ENCODE measurements around the gene NHLRC4. TPM values are rescaled to one million over a fixed set of nuclear protein-coding genes. Genes with fewer than 3 reads are reported as not detected.

Gene NHLRC4
- total and polyA plus RNA-seq, 2 of the 8 experiments (the other 6 are each of a cell fraction or from before 2014, with no cell fraction given): 0.60 to 0.76 TPM

- FAIRE-seq (no peak), DNase-seq (ENCODE audit: low read depth in 1 of 2, low spot score in 2 of 2) (peak in 1 of 2 experiments; percentile 51)
- peaks cover 2 to 16% of the 10 kb centered on the region in 2 experiments for H4K20me1 ChIP-seq (replicated peaks in 1 of 2; ENCODE audit: control insufficient read depth in 1 of 2, insufficient read depth in 2 of 2, low read length in 2 of 2)
- peaks cover 2% of the 10 kb centered on the region; the same call in 1 of the 2 replicates for H3K23me2 ChIP-seq (ENCODE audit: low read depth, low read length)
- peak in 1 of 3 experiments; percentile 15; a peak in 1 of 4 replicates for TF ChIP-seq CTCF (IDR thresholded peaks at IDR 0.05; ENCODE audit: control extremely low read depth in 1 of 3, insufficient read depth in 1 of 3, low read depth in 1 of 3, low read length in 3 of 3)
- no peak for TF ChIP-seq JUND (IDR thresholded peaks at IDR 0.05; ENCODE audit: low read length)
- TF ChIP-seq SIX5 (IDR thresholded peaks at IDR 0.05; ENCODE audit: low read depth, low read length): no peak
- H3K27me3 ChIP-seq (replicated peaks in 1 of 4; ENCODE audit: control insufficient read depth in 3 of 4, extremely low read depth in 1 of 4, insufficient read depth in 3 of 4, low read length in 3 of 4): peaks cover 0 to 23% (median 16%) of the 10 kb centered on the region in 4 experiments; a peak in 5 of 7 replicates
- ChIA-PET POLR2A (ENCODE audit: partially characterized antibody) (interaction anchor here (0.7 to 7.9 kb wide), 11 partner anchors 15 to 212 kb away, joined by 3 to 58 read pairs (median 4); partner anchors contain the start of genes METTL26, MRPL28, NHLRC4 and PIGQ), CTCF (ENCODE audit: partially characterized antibody) (interaction anchor here (0.6 to 5.4 kb wide), 28 partner anchors 11 to 231 kb away, joined by 3 to 35 read pairs (median 5); partner anchors contain the start of genes NHLRC4, RHBDL1 and WDR90)
- no peak overlapping the region for H2BK15ac ChIP-seq (ENCODE audit: low read length)
- H4K91ac ChIP-seq (replicated peaks; ENCODE audit: insufficient read length, low read length): no peak overlapping the region
- H2BK20ac ChIP-seq (ENCODE audit: low read length): no peak overlapping the region
- no peak overlapping the region for H3K4me2 ChIP-seq (ENCODE audit: insufficient read depth in 1 of 2, low read depth in 2 of 2, low read length in 2 of 2)
- H3K56ac ChIP-seq (replicated peaks; ENCODE audit: insufficient read length, low read depth, low read length): no peak overlapping the region
- peaks cover 0 to 22% (median 17%) of the 10 kb centered on the region in 4 experiments; a peak in 6 of 7 replicates for H3K4me1 ChIP-seq (replicated peaks in 1 of 4; ENCODE audit: control insufficient read depth in 3 of 4, insufficient read depth in 4 of 4, low read length in 3 of 4)
- H3K18ac ChIP-seq (ENCODE audit: extremely low read depth, low read length): no peak overlapping the region
- WGBS, 2 experiments (ENCODE audit: extremely low coverage in 1 of 2, insufficient coverage in 1 of 2, insufficient read length in 1 of 2, insufficient replicate concordance in 2 of 2, low coverage in 1 of 2, low lambda C conversion rate in 2 of 2, missing lambda C conversion rate in 1 of 2): 92% methylated on average over 16 of the region's 18 CpGs; no CpG with 5 or more reads in 1 of the 2 experiments
- no peak overlapping the region for H3K27ac ChIP-seq (ENCODE audit: low read depth, low read length)
- no peak overlapping the region for H3K23ac ChIP-seq (ENCODE audit: insufficient read length)
- H2BK12ac ChIP-seq (ENCODE audit: low read depth, low read length): 0 out of 2 replicates have a peak overlapping the region, but pooled peaks have one; percentile 92
- H2BK120ac ChIP-seq (replicated peaks; ENCODE audit: low read depth, low read length): no peak overlapping the region
- no peak overlapping the region for H3K4ac ChIP-seq (replicated peaks; ENCODE audit: insufficient read length, low read depth, low read length)
- H3K79me1 ChIP-seq (ENCODE audit: low read depth, low read length): no peaks in the 10 kb centered on the region
- no peak overlapping the region for H2BK5ac ChIP-seq (ENCODE audit: low read depth, low read length)
- H3K9ac ChIP-seq (replicated peaks in 1 of 4; ENCODE audit: extremely low read depth in 1 of 4, low read depth in 3 of 4, low read length in 3 of 4): no peak overlapping the region
- H3K4me3 ChIP-seq (ENCODE audit: extremely low read depth in 1 of 4, insufficient read depth in 2 of 4, low read depth in 3 of 4, low read length in 4 of 4): no peak overlapping the region
- no peaks in the 10 kb centered on the region for H3K79me2 ChIP-seq (ENCODE audit: control insufficient read depth in 1 of 2, insufficient read depth in 2 of 2, low read length in 2 of 2)
- H3K9me3 ChIP-seq (ENCODE audit: insufficient read depth in 2 of 2, low read depth in 1 of 2, low read length in 1 of 2): no peaks in the 10 kb centered on the region
- H3K36me3 ChIP-seq (ENCODE audit: control insufficient read depth in 2 of 4, insufficient read depth in 4 of 4, low read length in 3 of 4): peaks cover 0 to 2% (median 0%) of the 10 kb centered on the region in 4 experiments; a peak in 1 of 8 replicates
- no peak overlapping the region for H2AFZ ChIP-seq (ENCODE audit: low read length)
- H2AK5ac ChIP-seq (ENCODE audit: low read depth, low read length): no peak overlapping the region
- H3K14ac ChIP-seq (ENCODE audit: insufficient read length): no peak overlapping the region
- no peak overlapping the region for H4K5ac ChIP-seq (ENCODE audit: insufficient read length, low read depth, low read length)
- no peak overlapping the region for H4K8ac ChIP-seq (ENCODE audit: extremely low read depth, insufficient read depth, low read length)
Measured at GRCh38 chr16:582218-582613, 15.4 kb downstream of the NHLRC4 start.

Data from H1 (cell line).